ENCODE measurements around the gene NT5M.
A peak's percentile ranks its signal among the peaks of the same experiment; 100 is the strongest.

Gene NT5M

GRCh38 chr17:17303847-17304490 is 796 bp downstream of the NT5M start:
- no peak for DNase-seq

GRCh38 chr17:17304521-17304985 is 1.4 kb downstream of the NT5M start:
- peak in 1 of 2 donors; percentile 16 for DNase-seq

GRCh38 chr17:17305281-17305801 is 2.2 kb downstream of the NT5M start:
- DNase-seq: peak; percentile 38 to 39

- no peak for DNase-seq
These were observed 6.2 kb downstream of the NT5M start for GRCh38 chr17:17309356-17309755.

- peak; percentile 73 to 75 for DNase-seq
These were observed 10.3 kb downstream of the NT5M start for GRCh38 chr17:17313350-17313991.

GRCh38 chr17:17314501-17315071 is 11.4 kb downstream of the NT5M start:
- DNase-seq: no peak

- no peak for DNase-seq
These were observed 12.1 kb downstream of the NT5M start for GRCh38 chr17:17315142-17315821.

GRCh38 chr17:17320188-17320910 is 17.2 kb downstream of the NT5M start:
- DNase-seq: no peak

- no peak for DNase-seq
These were observed 17.7 kb downstream of the NT5M start for GRCh38 chr17:17320911-17321220.

GRCh38 chr17:17321356-17322025 is 18.3 kb downstream of the NT5M start:
- no peak for DNase-seq

GRCh38 chr17:17322516-17323510 is 19.6 kb downstream of the NT5M start:
- DNase-seq: no peak

- DNase-seq: no peak
These were observed 21.4 kb downstream of the NT5M start for GRCh38 chr17:17324616-17325015.

GRCh38 chr17:17325228-17325627 is 22.1 kb downstream of the NT5M start:
- DNase-seq: no peak

- no peak for DNase-seq
These were observed 22.6 kb downstream of the NT5M start for GRCh38 chr17:17325816-17326215.

GRCh38 chr17:17326275-17326875 is 23.2 kb downstream of the NT5M start:
- DNase-seq: no peak

- DNase-seq: no peak
These were observed 25.1 kb downstream of the NT5M start for GRCh38 chr17:17328251-17328650.

- DNase-seq: no peak
These were observed 38.3 kb downstream of the NT5M start for GRCh38 chr17:17341452-17341851.

- DNase-seq: no peak
These were observed 39.2 kb downstream of the NT5M start for GRCh38 chr17:17342242-17342945.

- no peak for DNase-seq
These were observed 40.1 kb downstream of the NT5M start for GRCh38 chr17:17343160-17343735.
